HG03575 (cell line): ENCODE measurements around the gene HARS2.
"Not testable (repeated sequence)": the region's sequence is repeated elsewhere in the genome, so short reads cannot be mapped to it uniquely, and the experiment has no call there.

Source experiments
- ATAC-seq: cut with Tn5 transposase; IDR thresholded peaks from one replicate; pipeline ENCODE4 v1.9.1; 2021; ENCODE audit not compliant: unreplicated experiment, insufficient number of reproducible peaks, low FRiP score; ENCODE audit errors: extremely low read depth

HARS2 gene

GRCh38 chr5:140690941-140691924 lies at the start of gene HARS2, which contains the start of gene HARS1:
Gene HARS2, plus strand, starts transcription at chr5:140691455. Its CDS starts 194 bp downstream, at chr5:140691649.
Gene HARS1, minus strand, starts transcription at chr5:140691370. Its CDS starts 66 bp downstream, at chr5:140691304.
- ATAC-seq: peak; percentile 73

GRCh38 chr5:140641716-140642115 lies 49.5 kb upstream of the HARS2 start:
- no peak for ATAC-seq

GRCh38 chr5:140642718-140643117 lies 48.5 kb upstream of the HARS2 start:
- ATAC-seq: no peak

DNA sequence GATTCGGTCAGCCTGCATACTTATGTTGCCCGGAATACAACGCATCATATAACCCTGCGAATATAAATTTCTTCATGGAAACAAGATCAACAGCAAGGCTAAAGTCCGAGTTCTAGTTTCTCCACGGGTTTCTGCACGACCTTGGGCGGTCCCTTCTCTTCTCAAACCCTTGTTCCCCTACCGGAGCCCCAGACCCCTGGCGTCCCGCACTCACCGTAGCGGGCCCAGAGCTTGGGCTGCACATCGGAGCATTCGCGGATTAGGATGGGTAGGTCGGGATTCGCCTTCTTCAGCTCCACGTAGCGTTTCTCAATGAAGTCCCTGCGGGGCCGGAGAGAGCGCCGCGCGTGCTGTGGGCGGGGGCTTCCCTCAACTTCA lies 44.2 kb upstream of the HARS2 start:
- no peak for ATAC-seq

DNA sequence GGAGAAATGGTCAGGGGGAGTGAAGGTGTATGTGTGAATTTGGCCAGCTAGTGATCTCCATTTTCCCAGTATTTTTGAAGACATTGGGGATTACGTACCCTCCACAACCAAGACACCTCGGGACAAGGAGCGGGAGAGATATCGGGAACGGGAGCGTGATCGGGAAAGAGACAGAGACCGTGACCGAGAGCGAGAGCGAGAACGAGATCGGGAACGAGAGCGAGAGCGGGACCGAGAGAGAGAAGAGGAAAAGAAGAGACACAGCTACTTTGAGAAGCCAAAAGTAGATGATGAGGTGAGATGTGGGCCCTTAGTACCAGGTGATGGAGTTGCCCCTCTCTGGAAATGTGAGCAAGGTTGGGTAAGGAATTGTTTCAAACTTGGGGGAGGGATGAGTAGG lies 32.4 kb upstream of the HARS2 start:
- ATAC-seq: no peak

- not testable (repeated sequence) for ATAC-seq
These were observed 30.9 kb upstream of the HARS2 start for GRCh38 chr5:140660371-140660770.

GRCh38 chr5:140664030-140664358 lies 27.3 kb upstream of the HARS2 start:
- no peak for ATAC-seq

DNA sequence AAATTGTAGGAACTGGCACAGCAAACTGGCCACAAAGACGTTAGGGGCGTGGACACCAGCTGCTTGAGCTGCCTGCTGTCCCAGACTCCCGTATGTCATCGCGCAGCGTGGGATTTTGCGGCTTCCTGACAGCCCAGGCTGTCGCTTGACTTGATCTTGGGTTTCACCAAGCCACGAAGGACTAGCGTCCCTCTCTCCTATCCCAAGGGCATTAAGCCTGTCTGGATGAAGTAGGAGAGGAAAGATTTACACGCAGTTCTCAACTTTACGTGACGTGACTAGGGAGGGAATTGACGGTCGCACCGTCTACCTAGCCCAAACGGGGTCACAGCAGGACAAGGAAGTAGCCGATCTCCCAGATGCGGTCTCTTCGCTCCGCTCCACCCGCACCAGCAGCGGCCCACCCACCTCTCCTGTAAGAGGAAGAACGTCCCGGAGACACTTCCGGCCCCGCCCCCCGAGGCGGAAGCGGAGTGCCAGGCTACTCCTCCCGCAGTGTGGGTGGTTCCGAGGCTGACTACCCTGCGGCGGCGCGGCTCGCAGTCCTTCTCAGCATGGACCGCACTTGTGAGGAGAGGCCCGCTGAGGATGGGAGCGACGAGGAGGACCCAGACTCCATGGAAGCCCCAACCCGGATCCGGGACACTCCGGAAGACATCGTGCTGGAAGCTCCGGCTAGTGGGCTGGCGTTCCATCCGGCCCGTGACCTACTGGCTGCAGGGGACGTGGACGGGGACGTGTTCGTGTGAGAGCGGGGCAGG lies 26.7 kb upstream of the HARS2 start, which contains the start of gene WDR55:
Gene WDR55 (plus strand): TSS at position 546 of the 761 bp plus-strand sequence. CDS start 9 bp downstream, at position 555.
- peak; percentile 66 for ATAC-seq

- not testable (repeated sequence) for ATAC-seq
These were observed 20.2 kb upstream of the HARS2 start for GRCh38 chr5:140671035-140671434.

- no peak for ATAC-seq
These were observed 19.7 kb upstream of the HARS2 start for GRCh38 chr5:140671472-140672125.

DNA sequence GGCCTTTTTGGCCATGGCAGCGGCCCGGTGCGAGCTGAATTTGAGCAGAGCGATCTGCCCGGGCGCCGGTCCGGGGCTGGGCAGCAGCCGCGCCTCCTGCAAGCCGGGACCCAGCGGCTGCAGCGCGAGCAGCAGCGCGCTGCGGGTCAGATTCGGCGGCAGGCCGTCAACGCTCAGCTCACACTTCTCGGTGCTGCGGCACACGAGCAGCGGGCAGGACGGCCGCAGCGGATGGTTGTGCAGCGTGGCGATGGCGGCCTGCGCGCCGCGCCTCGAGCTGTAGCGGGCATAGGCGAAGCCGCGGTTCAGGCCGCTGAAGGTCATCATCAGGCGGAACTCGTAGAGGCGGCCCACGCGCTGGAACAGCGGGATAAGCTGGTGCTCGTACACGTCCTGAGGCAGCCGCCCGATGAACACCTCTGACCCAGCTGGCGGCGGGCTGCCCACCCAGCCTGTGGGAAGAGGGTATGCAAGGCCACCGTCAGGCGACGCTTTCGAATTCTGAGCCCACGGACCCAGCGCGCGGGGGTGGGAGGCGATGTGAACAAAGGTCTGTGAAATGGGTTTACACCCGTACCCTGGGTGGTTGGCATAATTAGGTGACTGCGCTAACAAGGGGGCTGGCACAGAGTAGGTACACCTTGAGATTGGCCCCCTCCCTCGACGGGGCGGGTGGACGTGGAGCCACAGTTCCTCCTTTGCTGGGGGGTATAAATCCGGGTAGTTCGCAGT lies 18.6 kb upstream of the HARS2 start:
- no peak for ATAC-seq

GRCh38 chr5:140673187-140673976 lies 17.9 kb upstream of the HARS2 start, which contains the start of gene DND1:
Gene DND1, minus strand, starts transcription at chr5:140673576. Its CDS starts 34 bp downstream, at chr5:140673542.
- ATAC-seq: no peak

DNA sequence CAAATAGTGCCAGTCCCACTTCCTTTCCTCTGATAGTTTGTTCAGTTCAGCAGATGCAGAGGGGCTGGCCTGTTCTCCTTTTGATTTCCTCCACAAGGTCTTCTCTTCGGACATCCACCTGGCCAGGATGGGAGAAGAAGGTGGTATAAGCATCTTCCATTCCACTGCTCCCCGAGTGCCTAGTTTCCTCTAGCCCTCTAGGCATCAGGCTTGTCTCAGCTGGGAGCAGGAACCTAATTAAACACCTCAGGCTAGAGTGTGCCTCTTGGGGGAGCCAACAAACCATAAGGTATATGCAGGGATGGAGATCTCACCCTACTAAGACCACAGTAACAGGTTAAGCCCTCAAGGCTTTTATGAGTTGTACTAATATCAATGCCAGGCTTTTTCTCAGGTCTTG lies 17.0 kb upstream of the HARS2 start:
- ATAC-seq: no peak

- ATAC-seq: no peak
These were observed 16.6 kb upstream of the HARS2 start for GRCh38 chr5:140674629-140675028.

- no peak for ATAC-seq
These were observed 13.3 kb upstream of the HARS2 start for GRCh38 chr5:140677947-140678346.

DNA sequence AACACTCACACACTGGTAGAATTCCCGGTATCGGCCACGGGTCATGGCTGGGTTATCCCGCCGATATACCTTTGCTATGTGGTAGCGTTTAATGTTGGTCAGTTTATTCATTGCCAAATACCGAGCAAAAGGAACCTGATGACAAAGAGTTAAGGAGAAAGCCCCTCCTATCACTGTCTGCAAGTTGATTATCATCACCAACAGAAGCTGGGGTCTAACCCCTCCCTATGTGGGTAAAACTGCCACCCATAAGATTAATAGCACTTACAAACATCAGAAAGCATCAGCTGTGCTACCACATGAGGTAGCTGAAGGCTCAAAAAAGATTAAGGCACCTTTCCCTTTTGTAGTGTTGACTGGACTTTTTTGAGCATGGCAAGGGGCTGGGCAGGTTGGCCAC lies 12.3 kb upstream of the HARS2 start:
- ATAC-seq: no peak

DNA sequence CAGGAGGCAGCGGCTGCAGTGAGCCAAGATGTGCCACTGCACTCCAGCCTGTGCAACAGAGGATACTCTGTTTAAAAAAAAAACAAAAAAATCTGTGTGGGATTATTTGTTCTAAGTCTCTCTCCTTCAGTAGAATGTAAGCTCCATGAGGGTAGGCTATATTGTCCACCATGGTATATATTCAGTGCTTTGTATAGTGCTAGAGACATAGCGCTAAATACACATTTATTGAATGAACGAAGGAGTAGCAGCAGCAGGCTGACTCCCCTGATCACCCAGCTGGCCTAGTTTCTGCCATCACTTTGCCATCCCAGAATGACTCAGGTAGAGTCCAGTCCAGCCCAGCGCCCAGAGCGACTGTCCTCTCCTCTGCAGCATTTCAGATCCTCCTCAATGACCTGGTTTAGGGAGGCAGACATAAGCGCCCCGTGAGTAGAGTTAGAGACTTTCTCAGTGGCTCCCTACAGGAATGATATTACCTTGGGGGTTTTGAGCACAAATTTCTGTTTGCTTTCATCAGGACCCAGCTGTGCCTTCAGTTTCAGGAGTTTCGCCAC lies 801 bp upstream of the HARS2 start:
- ATAC-seq: no peak

DNA sequence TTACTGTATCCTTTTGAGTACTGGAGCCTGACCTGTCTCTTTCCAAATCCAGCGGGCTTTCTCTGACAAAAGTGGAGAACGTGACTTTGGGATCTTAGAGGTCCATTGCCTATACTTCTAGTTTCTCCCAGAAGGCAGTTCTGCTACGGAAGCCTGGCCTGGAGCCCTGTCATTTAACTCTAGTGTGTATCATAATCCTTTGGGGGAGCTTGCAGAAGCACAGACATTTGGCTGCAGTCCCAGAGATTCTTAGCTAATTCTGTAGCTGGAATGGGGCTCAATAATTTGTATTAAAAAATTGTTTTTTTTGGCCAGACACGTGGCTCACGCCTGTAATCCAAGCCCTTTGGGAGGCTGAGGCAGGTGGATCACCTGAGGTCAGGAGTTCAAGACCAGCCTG lies 3.0 kb downstream of the HARS2 start:
- ATAC-seq: no peak
